Colonic mucosa (tissue), 4 donors: ENCODE results near the gene PLXNB1. TPM values are rescaled to one million over a fixed set of nuclear protein-coding genes. Genes with fewer than 3 reads are reported as not detected.
"Not testable (repeated sequence)": the region's sequence is repeated elsewhere in the genome, so short reads cannot be mapped to it uniquely, and the experiment has no call there.

Source experiments
- DNase-seq: peaks from one replicate; pipeline ENCODE4 v3.0.0-alpha.2; 2020
- H3K27ac ChIP-seq: fragments of 200-600 bp; one replicate; pipeline ENCODE4 v1.8.0; 2021
- H3K27me3 ChIP-seq: fragments of 200-600 bp; one replicate; pipeline ENCODE4 v1.8.0; 2021
- H3K36me3 ChIP-seq: fragments of 200-600 bp; one replicate; pipeline ENCODE4 v1.8.0; 2021
- H3K4me1 ChIP-seq: fragments of 200-600 bp; one replicate; pipeline ENCODE4 v1.8.0; 2021; ENCODE audit warnings: mild to moderate bottlenecking
- H3K4me3 ChIP-seq: fragments of 200-600 bp; one replicate; pipeline ENCODE4 v1.8.0; 2021
- H3K9ac ChIP-seq, 2 donors: one replicate each; pipeline ENCODE4 v1.7.0; 2013; ENCODE audit warnings: control low read depth in 2 of 2, low read depth in 2 of 2, low read length in 2 of 2
- H3K9me3 ChIP-seq: fragments of 200-600 bp; one replicate; pipeline ENCODE4 v1.8.0; 2021
- CTCF ChIP-seq: fragments of 200-600 bp; IDR thresholded peaks from one replicate; pipeline ENCODE4 v1.8.0; 2022; ENCODE audit warnings: antibody characterized with exemption, mild to moderate bottlenecking
- intact Hi-C: fragments of 100-400 bp; cut with DNase I; formaldehyde crosslinking; loops from one replicate; pipeline ENCODE4 v1.14.1; 2022
- total RNA-seq, 2 donors: library from RNA; stranded (reverse); fragmentation: NEBNext Ultra II Directional in 1 of 2; extraction: Animal tissue kit (Norgen Biotek cat#: 25700) in 1 of 2; gene quantifications; one replicate each; pipeline ENCODE4 v1.2.1, GENCODE V29; 2021
- donor health status: healthy.
- donor health status: DM: no; HTN: no; CAD: no.
- donor health status: DM: no; HTN: no; CAD: no.

PLXNB1 gene
- total RNA-seq, 2 donors from 2014 or later: 70.6 to 131 TPM

GRCh38 chr3:48402281-48402732, 27.6 kb downstream of the PLXNB1 start:
- no peaks in the 10 kb centered on the region for H3K36me3 ChIP-seq
- H3K4me3 ChIP-seq: no peak overlapping the region
- H3K4me1 ChIP-seq: no peaks in the 10 kb centered on the region
- no peak overlapping the region for H3K9ac ChIP-seq
- peak; percentile 50 for DNase-seq
- no peak for TF ChIP-seq CTCF
- no peaks in the 10 kb centered on the region for H3K9me3 ChIP-seq
- no peak overlapping the region for H3K27ac ChIP-seq
- H3K27me3 ChIP-seq: no peaks in the 10 kb centered on the region
- intact Hi-C loops: loop anchor here (5.0 to 10.0 kb wide), 2 partner anchors 128 to 145 kb away; no protein-coding TSS in a partner anchor

- not testable (repeated sequence) for H3K9me3 ChIP-seq, H3K36me3 ChIP-seq, H3K4me3 ChIP-seq, H3K27ac ChIP-seq, DNase-seq, H3K9ac ChIP-seq, H3K27me3 ChIP-seq, H3K4me1 ChIP-seq
- intact Hi-C loops: loop anchor here (2.0 to 10.0 kb wide), 3 partner anchors 35 to 146 kb away; no protein-coding TSS in a partner anchor
Observed at GRCh38 chr3:48401434-48401901, 28.4 kb downstream of the PLXNB1 start.

GRCh38 chr3:48400824-48401433, 29.0 kb downstream of the PLXNB1 start:
- DNase-seq: peak; percentile 66
- Histone ChIP-seq H3K9ac (no peak overlapping the region), H3K9me3 (no peaks in the 10 kb centered on the region), H3K4me1 (no peaks in the 10 kb centered on the region), H3K27me3 (no peaks in the 10 kb centered on the region), H3K27ac (no peak overlapping the region), H3K36me3 (no peaks in the 10 kb centered on the region), H3K4me3 (no peak overlapping the region)
- TF ChIP-seq CTCF: peak; percentile 81
- intact Hi-C loops: loop anchor here (2.0 to 10.0 kb wide), 3 partner anchors 36 to 146 kb away; no protein-coding TSS in a partner anchor

- intact Hi-C loops: loop anchor here (2.0 to 10.0 kb wide), 3 partner anchors 37 to 148 kb away; no protein-coding TSS in a partner anchor
- DNase-seq: no peak
- H3K27ac ChIP-seq: no peak overlapping the region
Observed at GRCh38 chr3:48399387-48400172, 30.3 kb downstream of the PLXNB1 start.

GRCh38 chr3:48398701-48399386, 31.0 kb downstream of the PLXNB1 start:
- Histone ChIP-seq H3K36me3 (no peaks in the 10 kb centered on the region), H3K27me3 (no peaks in the 10 kb centered on the region), H3K9me3 (no peaks in the 10 kb centered on the region), H3K4me1 (no peaks in the 10 kb centered on the region), H3K27ac (no peak overlapping the region), H3K4me3 (no peak overlapping the region), H3K9ac (peak overlapping the region in 1 of 2 donors; percentile 35)
- TF ChIP-seq CTCF: no peak
- no peak for DNase-seq
- intact Hi-C loops: no loop called here

More at GRCh38 chr3:48399387-48400172, 30.3 kb downstream of the PLXNB1 start:
- H3K36me3 ChIP-seq: no peaks in the 10 kb centered on the region
- H3K9ac ChIP-seq: no peak overlapping the region
- H3K4me3 ChIP-seq: no peak overlapping the region
- no peaks in the 10 kb centered on the region for H3K9me3 ChIP-seq
- no peak for TF ChIP-seq CTCF
- no peaks in the 10 kb centered on the region for H3K27me3 ChIP-seq
- no peaks in the 10 kb centered on the region for H3K4me1 ChIP-seq
